AG09309 (cell line): Measurements from ENCODE around the gene VPS52.

ENCODE experiments used
- DNase-seq: peaks from one replicate; pipeline ENCODE4 v3.0.0-alpha.2; 2010; ENCODE audit warnings: low read depth
- H3K4me3 ChIP-seq: 2 replicates; pipeline ENCODE4 v1.5.1; 2011; ENCODE audit warnings: mild to moderate bottlenecking, low read depth, low read length, moderate library complexity; ENCODE audit not compliant: control insufficient read depth
- CTCF ChIP-seq: IDR thresholded peaks from 2 replicates; pipeline ENCODE4 v1.5.1; 2011; ENCODE audit warnings: mild to moderate bottlenecking, low read depth, low read length, inconsistent platforms; ENCODE audit not compliant: insufficient read depth, control insufficient read depth; ENCODE audit errors: missing control alignments

VPS52 gene

GRCh38 chr6:33313709-33314514, 42.2 kb upstream of the VPS52 start, which contains the start of gene TAPBP:
TSS of gene TAPBP (minus strand) at chr6:33314078. CDS start at chr6:33314041, 37 bp downstream.
- no peak for DNase-seq
- no peak for TF ChIP-seq CTCF

GRCh38 chr6:33313105-33313708, 41.5 kb upstream of the VPS52 start:
- no peak for TF ChIP-seq CTCF
- DNase-seq, result no peak
- H3K4me3 ChIP-seq, result peak overlapping the region; percentile 68

More at GRCh38 chr6:33313709-33314514, 42.2 kb upstream of the VPS52 start, which contains the start of gene TAPBP:
- H3K4me3 ChIP-seq, result peak within 1 kb of the TSS; percentile 68

GRCh38 chr6:33312361-33313104, 40.9 kb upstream of the VPS52 start:
- DNase-seq, result no peak
- no peak for TF ChIP-seq CTCF

GRCh38 chr6:33306356-33306755, 34.7 kb upstream of the VPS52 start:
- no peak for TF ChIP-seq CTCF
- no peak for DNase-seq
- H3K4me3 ChIP-seq, result no peak overlapping the region

More at GRCh38 chr6:33312361-33313104, 40.9 kb upstream of the VPS52 start:
- peak overlapping the region; percentile 68 for H3K4me3 ChIP-seq

GRCh38 chr6:33305052-33305451, 33.4 kb upstream of the VPS52 start:
- no peak overlapping the region for H3K4me3 ChIP-seq
- no peak for TF ChIP-seq CTCF

GRCh38 chr6:33304216-33304615, 32.5 kb upstream of the VPS52 start:
- no peak overlapping the region for H3K4me3 ChIP-seq
- TF ChIP-seq CTCF, result no peak
- DNase-seq, result no peak

More at GRCh38 chr6:33305052-33305451, 33.4 kb upstream of the VPS52 start:
- DNase-seq, result no peak
